Bronchial epithelial cell (primary cell): Measurements from ENCODE around the gene LRRC4C. TPM values are rescaled to one million over a fixed set of nuclear protein-coding genes. Genes with fewer than 3 reads are reported as not detected.

Experiments
- DNase-seq: peaks from one replicate; pipeline ENCODE4 v3.0.0-alpha.2; 2010; ENCODE audit warnings: low read depth
- FAIRE-seq: peaks from 2 replicates; lab custom pipeline; 2011; peaks lifted over from hg19 to GRCh38; lab: Jason Lieb, UNC
- H3K27me3 ChIP-seq: 2 replicates; pipeline ENCODE4 v1.5.1; 2011; ENCODE audit warnings: low read length; ENCODE audit not compliant: control insufficient read depth, insufficient read depth
- H3K36me3 ChIP-seq: 2 replicates; pipeline ENCODE4 v1.5.1; 2011; ENCODE audit warnings: low read length; ENCODE audit not compliant: control insufficient read depth, insufficient read depth
- H3K4me3 ChIP-seq: 2 replicates; pipeline ENCODE4 v1.5.1; 2011; ENCODE audit warnings: mild to moderate bottlenecking, low read depth, low read length, control low read depth
- CTCF ChIP-seq: IDR thresholded peaks from 2 replicates; pipeline ENCODE4 v1.5.1; 2011; ENCODE audit warnings: mild to moderate bottlenecking, moderate library complexity, low read length, control low read depth, inconsistent platforms; ENCODE audit not compliant: insufficient read depth, severe bottlenecking
- total RNA-seq: library from RNA; depleted of rRNA; stranded (reverse); fragments of >200 nt; gene quantifications from 2 replicates; pipeline ENCODE4 v1.2.1, GENCODE V29; 2014

Gene LRRC4C
- total RNA-seq, 1 donor from 2014 or later = not detected

- no peak for FAIRE-seq
- no peak for DNase-seq
- TF ChIP-seq CTCF = no peak
- no peaks in the 10 kb centered on the region for H3K27me3 ChIP-seq
- H3K4me3 ChIP-seq = no peak overlapping the region
- no peaks in the 10 kb centered on the region for H3K36me3 ChIP-seq
Observed at GRCh38 chr11:40094954-40095353, 1364.5 kb downstream of the LRRC4C start.

- no peak for TF ChIP-seq CTCF
- H3K4me3 ChIP-seq = no peak overlapping the region
- H3K36me3 ChIP-seq = no peaks in the 10 kb centered on the region
- DNase-seq (no peak), FAIRE-seq (no peak)
- no peaks in the 10 kb centered on the region for H3K27me3 ChIP-seq
Observed at GRCh38 chr11:40080434-40080833, 1379.0 kb downstream of the LRRC4C start.
